EH (cell line): ENCODE measurements around the gene LRRC4B.
"Not testable (repeated sequence)": the region's sequence is repeated elsewhere in the genome, so short reads cannot be mapped to it uniquely, and the experiment has no call there.

Experiments used
- DNase-seq: peaks from one replicate; pipeline ENCODE4 v3.0.0-alpha.2; 2015; ENCODE audit warnings: low read depth

LRRC4B gene, protein sequence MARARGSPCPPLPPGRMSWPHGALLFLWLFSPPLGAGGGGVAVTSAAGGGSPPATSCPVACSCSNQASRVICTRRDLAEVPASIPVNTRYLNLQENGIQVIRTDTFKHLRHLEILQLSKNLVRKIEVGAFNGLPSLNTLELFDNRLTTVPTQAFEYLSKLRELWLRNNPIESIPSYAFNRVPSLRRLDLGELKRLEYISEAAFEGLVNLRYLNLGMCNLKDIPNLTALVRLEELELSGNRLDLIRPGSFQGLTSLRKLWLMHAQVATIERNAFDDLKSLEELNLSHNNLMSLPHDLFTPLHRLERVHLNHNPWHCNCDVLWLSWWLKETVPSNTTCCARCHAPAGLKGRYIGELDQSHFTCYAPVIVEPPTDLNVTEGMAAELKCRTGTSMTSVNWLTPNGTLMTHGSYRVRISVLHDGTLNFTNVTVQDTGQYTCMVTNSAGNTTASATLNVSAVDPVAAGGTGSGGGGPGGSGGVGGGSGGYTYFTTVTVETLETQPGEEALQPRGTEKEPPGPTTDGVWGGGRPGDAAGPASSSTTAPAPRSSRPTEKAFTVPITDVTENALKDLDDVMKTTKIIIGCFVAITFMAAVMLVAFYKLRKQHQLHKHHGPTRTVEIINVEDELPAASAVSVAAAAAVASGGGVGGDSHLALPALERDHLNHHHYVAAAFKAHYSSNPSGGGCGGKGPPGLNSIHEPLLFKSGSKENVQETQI

DNA sequence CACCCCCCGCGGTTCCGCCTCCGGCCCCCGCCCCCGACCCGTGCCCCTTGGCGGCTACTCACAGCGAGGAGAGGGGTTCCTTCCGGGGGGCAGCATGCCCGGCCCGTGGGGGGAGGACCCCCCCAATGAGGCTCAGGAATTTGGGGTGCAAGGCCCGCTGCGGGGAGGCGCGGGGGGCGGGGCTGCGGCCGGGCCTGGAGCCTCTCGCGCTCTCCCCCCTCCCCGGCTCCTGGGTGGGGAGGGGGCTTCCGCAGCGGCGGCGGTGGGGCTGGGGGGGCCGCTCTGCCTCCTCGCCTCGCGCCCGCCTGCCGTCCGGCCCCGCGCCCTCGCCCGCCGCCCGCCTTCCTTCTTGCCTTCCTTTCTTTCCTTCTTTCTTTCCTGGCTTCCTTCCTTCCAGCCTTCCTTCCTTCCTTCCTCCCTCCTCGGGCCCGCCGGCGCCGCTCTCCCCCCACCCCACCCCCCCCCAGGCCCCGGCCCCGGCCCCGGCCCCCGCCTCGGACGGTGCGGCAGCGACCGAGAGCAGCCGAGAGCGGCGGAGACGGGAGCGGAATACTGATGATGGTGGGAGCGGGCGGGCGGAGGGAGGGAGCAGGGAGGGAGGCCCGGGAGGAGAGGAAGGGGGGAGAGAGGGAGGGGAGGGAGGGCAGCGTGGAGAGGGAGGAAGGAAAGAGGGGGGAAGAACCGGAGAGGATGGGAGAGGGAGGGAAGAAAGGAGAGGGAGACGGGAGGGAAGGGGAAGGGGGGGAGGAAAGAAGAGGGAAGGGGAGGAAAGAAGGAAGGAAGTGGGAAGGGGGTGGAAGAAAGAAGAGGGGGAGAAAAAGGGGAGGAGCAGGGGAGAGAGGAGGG, at the start of gene LRRC4B:
Gene LRRC4B, minus strand, starts transcription at position 554 of the 846 bp plus-strand sequence. CDS start 19,597 bp downstream, outside the sequence.
- DNase-seq, result no peak

DNA sequence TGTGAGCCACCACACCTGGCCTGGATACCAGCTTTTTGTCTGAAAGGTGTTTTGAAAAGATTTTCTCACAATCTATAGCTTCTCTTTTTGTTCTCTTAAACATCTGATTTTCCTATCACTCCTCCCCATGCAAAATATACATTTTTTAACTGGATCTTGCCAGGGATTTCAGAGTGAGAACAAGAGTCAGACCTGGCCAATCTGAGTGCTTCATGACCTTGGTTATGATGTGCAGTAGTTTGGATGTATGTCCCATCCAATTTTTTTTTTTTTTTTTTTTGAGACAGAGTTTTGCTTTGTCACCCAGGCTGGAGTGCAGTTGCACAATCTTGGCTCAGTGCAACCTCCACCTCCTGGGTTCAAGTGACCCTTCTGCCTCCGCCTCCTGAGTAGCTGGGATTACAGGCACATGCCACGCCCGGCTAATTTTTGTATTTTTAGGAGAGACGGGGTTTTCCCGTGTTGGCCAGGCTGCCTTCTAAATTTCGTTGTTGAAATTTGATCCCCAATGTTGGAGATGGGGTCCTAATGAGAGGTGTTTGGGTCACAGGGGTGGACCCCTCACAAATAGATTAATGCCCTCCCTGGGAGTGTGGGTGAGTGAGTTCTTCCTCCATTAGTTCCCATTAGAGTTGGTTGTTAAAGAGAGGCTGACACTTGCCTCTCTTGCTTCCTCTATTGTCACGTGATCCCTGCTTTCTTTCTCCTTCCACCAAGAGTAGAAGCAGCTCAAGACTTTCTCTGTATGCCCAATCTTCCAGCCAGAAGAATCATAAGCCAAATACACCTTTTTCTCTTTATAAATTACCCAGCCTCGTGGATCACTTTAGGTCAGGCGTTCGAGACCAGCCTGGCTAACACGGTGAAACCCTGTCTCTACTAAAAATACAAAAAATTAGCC, 44.5 kb upstream of the LRRC4B start:
- not testable (repeated sequence) for DNase-seq

DNA sequence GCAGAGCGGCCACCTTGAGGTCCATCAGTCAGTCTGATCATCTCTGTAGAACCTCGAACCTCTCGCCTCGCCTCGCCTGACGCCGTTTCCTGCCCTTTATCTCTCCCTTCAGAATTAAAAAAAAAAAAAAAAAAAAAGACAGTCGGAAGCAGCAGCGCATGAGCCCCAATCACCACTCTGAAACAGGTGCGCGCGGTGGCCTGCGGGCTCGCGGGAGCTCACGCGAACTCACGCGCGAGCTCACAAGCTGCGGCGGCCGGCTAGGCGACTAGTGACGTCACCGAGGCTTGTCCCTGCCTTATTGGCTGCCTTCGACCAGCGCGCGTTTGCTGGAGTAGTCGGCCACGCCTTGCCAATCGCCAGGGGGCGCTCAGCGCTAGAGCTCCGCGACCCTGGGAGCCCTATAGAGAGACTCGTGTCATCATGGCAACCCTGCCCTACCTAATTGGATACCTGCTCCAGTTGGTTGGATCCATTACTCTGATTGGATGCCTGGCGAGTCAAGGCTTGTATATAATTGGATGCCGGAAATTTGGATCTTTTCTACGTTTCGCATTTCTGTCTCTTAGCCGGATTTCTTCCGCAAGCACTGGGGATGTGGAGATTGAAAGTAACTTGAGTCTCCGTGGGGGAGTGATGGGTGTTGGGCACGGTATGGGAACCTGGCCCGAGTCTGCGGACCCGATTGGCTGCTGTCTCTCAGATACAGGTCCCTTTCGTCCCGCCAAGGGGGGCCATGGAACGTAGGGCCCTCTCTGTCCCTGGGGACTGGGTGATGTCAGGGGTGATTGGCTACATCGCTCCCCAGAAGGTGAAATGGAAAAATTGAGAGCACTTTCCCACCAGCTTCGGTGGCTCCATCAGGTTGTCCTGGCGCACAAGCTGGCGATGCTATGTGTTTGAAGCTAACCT, 39.9 kb upstream of the LRRC4B start:
- peak; percentile 52 for DNase-seq

DNA sequence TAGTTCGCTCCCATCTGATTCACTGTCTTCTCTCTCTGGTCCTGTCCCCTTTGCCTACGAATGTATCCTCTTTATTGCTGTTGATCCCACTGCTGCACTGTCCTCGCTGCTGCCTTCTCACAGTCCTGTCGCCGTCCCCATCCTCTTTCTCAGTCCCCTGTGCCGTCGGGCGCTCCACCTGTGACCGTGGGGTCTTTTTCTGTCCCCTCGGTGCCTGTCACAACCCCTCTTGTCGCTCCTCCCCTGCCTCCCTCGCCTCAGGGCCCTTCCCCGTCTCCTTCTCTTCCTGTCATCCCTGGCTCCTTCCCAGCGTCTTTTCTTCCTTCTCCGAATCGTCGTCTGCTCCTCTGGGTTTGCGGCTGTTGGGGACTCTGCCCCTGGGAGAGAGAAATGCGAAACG, 39.2 kb upstream of the LRRC4B start:
- DNase-seq, result no peak

DNA sequence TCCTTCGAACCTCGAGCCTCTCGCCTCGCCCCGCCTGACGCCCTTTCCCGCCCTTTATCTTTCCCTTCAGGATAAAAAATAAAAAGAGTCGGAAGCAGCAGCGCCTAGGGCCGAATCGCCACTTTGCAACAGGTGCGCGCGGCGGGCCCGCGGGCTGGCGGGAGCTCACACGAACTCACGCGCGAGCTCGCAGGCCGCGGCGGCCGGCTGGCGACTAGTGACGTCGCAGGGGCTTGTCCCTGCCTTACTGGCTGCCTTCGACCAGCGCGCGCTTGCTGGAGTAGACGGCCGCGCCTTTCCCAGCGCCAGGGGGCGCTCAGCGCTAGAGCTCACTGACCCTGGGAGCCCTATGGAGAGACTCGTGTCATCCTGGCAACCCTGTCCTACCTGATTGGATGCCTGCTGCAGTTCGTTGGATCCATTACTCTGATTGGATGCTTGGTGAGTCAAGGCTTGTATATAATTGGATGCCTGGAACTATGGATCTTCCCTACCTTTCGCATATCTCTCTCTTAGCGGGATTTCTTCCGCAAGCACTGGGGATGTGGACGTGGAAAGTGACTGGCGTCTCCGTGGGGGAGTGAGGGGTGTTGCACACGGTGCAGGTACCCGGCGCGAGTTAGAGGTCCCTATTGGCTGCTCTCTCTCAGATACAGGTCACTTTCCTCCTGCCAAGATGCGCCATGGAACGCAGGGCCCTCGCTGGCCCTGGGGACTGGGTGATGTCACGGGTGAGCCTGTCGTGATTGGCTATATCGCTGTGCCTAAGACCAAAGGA, 38.0 kb upstream of the LRRC4B start:
- not testable (repeated sequence) for DNase-seq

DNA sequence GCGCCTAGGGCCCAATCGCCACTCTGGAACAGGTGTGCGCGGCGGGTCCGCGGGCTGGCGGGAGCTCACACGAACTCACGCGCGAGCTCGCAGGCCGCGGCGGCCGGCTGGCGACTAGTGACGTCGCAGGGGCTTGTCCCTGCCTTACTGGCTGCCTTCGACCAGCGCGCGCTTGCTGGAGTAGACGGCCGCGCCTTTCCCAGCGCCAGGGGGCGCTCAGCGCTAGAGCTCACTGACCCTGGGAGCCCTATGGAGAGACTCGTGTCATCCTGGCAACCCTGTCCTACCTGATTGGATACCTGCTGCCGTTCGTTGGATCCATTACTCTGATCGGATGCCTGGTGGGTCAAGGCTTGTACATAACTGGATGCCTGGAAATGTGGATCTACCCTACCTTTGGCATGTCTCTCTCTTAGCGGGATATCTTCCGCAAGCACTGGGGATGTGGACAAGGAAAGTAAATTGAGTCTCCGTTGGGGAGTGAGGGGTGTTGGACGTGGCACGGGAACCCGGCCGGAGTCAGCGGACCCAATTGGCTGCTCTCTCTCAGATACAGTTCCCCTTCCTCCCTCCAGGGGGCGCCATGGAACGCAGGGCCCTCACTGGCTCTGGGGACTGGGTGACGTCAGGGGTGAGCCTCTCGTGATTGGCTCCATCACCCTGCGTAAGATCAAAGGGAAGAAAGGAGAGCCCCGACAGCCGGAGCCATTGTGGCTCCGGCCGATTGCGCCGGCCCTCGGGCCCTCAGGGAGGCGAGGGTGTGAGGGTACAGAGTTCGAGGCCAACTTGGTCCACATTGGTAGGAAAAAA, 36.2 kb upstream of the LRRC4B start:
- not testable (repeated sequence) for DNase-seq

DNA sequence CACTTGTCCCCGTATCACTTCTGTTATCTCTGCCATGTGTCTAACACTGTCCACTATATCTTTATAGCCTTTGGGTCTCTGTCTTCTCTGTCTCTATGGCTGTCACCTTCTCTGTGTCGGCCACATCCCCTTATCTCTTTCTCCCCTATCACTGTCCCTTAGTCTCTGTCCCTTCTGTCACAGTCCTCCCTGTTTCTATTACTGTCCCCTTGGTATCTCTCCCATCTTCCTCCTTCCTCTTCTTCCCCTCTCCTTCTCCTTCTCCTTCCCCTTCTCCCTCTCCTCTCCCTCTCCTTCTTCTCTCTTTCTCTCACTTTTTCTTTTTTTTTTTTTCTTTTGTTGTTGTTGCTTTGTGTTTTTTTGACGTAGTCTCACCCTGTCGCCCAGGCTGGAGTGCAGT, 34.7 kb upstream of the LRRC4B start:
- no peak for DNase-seq

DNA sequence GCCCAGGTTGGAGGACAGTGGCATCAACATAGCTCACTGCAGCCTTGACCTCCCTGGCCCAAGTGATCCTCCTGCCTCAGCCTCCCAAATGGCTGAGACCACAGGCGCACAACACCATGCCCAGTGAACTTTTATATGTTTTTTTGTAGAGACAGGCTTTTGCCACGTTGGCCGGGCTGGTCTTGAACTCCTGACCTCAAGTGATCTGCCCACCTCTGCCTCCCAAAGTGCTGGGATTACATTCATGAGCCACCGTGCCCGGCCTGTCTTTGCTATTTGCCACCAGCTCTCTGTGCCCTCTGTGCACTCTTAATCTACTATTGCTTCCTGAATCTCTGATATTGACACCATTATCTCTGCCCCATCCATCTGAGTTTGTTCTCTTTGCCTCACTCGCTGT, 34.3 kb upstream of the LRRC4B start:
- no peak for DNase-seq

DNA sequence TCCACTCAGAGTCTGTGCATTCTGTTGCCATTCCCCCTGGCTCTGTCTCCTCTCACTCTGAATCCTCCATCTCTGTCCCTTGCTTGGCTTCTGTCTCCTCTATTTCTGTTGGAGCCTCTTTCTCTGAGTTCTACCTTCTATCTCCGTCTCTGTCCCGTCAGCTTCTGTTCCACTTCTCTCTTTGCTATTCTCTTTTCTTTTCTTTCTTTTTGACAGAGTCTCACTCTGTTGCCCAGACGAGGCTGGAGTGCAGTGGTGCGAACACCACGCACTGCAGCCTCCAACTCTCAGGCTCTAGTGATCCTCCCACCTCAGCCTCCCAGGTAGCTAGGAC, 33.8 kb upstream of the LRRC4B start:
- DNase-seq, result no peak

DNA sequence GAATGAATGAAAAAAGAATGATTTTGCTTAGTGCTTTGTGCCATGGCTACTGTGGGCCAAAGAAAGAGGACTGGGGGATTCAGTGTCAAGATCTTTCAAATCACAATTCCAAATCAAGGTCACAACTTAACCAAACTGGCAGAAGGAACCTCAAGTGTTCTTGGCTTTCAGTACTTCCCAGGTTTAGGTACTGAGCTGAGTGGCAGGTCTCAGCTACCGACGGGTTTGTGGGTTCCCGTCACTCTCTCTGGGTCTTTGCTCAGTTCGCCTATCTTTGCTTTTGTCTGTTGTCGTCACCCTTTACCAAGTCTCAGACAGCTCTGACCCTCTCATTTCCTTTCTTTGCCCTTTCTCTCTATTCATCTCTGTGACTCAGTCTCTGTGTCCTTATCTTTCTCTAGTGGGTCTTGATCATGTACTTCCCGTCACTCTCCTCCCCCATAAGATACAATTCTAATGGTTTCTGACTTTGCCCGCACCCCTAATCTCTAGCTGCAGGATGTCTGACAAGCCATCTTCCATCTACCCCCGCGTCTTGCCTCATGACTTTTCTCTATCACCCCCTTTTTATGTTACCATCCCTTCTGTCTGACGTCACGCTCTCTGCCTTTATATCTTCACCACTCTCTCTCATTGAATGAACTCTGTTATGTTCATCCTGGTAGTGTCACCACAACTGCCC, 33.3 kb upstream of the LRRC4B start:
- no peak for DNase-seq

DNA sequence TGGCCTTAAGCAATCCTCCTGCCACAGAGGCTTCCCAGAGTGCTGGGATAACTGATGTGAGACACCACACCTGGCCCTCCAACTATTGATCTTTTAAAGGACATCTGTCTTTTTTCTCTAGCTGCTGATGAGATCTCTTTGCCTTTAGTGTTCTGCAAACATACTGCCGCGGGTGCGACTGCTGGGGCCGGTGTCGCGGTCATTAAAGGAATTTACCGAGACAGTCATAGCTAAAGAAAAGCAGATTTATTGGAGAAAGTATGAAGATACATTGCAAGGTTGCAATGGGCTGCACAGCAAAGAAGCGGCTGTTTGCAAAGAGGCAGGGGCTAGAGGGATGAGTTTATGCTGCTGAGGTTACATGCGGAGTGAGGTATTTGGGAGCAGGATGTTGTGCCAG, 31.2 kb upstream of the LRRC4B start:
- DNase-seq, result no peak

DNA sequence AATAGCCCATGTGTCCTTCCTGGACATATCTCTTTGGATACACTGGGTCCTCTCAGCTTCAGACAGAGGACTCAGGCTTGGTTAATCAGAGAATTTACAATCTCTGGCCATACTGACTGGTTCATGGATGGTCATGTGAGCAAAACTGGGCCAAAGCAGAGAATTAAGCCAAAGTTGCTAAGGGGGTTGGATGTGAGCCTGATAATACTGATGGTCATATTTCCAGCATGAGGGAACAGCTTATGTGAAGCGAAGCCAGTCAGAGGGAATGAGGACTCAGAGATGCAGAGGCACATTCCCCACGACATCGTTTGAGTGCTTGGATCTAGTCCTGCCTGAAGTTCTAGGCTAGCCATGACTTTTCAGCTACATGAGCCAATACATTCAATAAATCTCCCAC, 22.0 kb upstream of the LRRC4B start:
- DNase-seq, result no peak

DNA sequence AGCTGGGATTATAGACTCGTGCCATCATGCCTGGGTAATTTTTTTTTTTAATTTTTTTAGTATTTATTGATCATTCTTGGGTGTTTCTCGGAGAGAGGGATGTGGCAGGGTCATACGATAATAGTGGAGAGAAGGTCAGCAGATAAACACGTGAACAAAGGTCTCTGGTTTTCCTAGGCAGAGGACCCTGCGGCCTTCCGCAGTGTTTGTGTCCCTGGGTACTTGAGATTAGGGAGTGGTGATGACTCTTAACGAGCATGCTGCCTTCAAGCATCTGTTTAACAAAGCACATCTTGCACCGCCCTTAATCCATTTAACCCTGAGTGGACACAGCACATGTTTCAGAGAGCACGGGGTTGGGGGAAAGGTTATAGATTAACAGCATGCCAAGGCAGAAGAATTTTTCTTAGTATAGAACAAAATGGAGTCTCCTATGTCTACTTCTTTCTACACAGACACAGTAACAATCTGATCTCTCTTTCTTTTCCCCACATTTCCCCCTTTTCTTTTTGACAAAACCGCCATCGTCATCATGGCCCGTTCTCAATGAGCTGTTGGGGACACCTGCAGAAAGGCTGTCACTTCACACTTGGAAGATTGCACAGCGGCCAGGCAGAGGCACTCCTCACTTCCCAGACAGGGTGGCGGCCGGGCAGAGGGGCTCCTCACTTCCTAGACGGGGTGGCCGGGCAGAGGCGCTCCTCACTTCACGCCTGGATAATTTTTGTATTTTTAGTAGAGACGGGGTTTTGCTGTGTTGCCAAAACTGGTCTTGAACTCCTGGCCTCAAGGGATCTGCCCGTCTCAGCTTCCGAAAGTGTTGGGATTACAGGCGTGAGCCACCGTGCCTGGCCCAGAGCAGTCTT, 13.8 kb upstream of the LRRC4B start:
- DNase-seq, result not testable (repeated sequence)

DNA sequence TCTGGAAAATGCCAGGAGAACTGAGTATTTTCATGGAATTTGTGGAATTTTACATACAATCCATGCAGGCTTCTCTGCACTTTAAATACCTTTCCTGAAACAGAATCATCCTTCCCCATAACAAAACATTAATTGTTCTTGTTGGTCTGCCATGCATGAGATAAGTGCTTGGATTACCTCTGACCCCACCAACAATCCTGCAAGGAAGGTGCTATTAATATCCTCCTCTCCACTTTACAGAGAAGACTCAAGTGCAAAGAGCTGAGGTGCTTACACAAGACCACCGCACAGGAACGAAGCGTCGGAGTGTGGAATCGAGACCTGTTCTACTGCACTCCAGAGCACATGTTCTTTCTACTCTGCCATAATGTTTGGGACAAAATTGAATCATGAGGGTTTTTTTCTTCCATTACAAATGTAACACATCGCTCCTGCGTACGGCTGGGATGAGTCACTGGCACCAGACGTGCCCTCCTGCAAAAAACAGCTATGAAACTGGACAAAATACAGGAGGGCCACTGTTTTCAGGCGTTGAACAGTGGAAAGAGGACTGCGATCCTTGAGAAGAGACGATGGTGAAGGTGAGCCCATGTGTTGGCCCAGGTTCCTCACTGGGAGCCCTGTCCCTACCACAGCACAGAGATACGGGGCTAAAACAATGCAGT, 12.9 kb upstream of the LRRC4B start:
- DNase-seq, result no peak

DNA sequence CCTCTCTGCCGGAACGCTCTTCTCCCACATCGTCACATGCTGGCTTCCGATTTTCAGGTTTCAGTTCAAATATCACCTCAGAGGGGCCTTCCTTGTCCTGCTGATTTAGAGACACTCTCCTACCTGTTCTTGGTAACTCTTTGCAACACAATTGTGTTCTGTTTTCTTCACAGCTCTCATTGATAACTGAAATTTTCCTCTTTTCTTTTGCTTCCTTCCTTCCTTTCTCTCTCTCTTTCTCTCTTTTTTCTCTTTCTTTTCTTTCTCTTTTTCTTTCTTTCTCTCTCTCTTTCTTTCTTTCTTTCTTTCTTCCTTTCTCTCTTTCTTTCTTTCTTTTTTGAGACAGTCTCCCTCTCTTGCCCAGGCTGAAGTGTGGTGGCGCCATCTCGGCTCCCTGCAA, 12.0 kb upstream of the LRRC4B start:
- no peak for DNase-seq

DNA sequence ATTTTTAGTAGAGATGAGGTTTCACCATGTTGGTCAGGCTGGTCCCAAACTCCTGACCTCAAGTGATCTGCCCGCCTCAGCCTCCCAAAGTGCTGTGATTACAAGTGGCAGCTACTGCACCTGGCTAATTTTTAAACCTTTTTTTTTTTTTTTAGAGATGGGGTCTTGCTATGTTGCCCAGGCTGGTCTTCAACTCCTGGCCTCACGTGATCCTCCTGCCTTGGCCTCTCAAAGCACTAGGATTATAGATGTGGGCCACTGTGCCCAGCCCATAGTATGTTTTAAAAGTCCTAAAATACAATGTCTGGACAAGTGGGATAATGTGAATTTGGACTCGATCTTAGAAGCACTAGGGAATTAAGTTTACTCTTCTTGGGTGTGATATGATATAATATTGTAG, 8.5 kb upstream of the LRRC4B start:
- not testable (repeated sequence) for DNase-seq
